ENCODE measurements around the gene FARSA. TPM values are rescaled to one million over a fixed set of nuclear protein-coding genes. Genes with fewer than 3 reads are reported as not detected.

The FARSA gene
- total and polyA plus RNA-seq, 10 of the 15 experiments (the other 5 are each of a cell fraction or from before 2014, with no cell fraction given) = 20.3 to 212 (median 76.4) TPM

DNA sequence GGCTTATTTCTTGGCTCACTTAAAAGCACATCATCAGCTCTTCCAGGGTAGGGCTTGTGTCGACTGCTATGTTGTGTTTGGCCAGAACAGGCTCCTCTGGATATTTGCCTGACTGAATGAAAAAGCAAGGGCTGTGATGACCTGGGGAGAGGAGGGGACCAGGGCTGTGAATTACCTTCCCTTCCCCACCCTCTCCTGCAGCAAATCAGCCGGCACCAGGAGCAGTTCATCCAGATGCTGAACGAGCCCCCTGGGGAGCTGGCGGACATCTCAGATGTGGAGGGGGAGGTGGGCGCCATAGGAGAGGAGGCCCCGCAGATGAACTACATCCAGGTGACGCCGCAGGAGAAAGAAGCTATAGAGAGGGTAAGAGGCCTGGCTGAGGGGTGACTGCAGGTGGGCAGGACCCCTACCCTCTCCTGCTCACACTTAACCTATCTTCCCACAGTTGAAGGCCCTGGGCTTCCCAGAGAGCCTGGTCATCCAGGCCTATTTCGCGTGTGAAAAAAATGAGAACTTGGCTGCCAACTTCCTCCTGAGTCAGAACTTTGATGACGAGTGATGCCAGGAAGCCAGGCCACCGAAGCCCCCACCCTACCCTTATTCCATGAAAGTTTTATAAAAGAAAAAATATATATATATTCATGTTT is 19.1 kb upstream of the FARSA start (continued):
- no peak for TF ChIP-seq NKRF (conservative IDR thresholded peaks at IDR 0.05)
- TF ChIP-seq DPF2 (IDR thresholded peaks at IDR 0.05) = no peak
- TF ChIP-seq NBN (IDR thresholded peaks at IDR 0.05) = no peak
- no peak for TF ChIP-seq STAT1 (conservative IDR thresholded peaks at IDR 0.05)
- TF ChIP-seq ATF3 (IDR thresholded peaks at IDR 0.05; ENCODE audit: borderline replicate concordance, extremely low read depth, low read depth, low read length) = no peak
- TF ChIP-seq CUX1 (IDR thresholded peaks at IDR 0.05; ENCODE audit: insufficient replicate concordance, low read depth, low read length) = no peak

Measured in GM12878 (cell line).